NCI-H2196 (cell line): ENCODE results near the gene MRPL24.

ENCODE experiments used
- DNase-seq: peaks from one replicate; lab custom pipeline; 2025; ENCODE audit not compliant: unreplicated experiment; lab: John Stamatoyannopoulos, UW

MRPL24 gene

GRCh38 chr1:156744344-156744743 lies 3.5 kb upstream of the MRPL24 start:
- DNase-seq: no peak

GRCh38 chr1:156743367-156744302 lies 2.7 kb upstream of the MRPL24 start:
- no peak for DNase-seq

GRCh38 chr1:156742801-156743200 lies 1.9 kb upstream of the MRPL24 start:
- DNase-seq: no peak

GRCh38 chr1:156742017-156742416 lies 1.1 kb upstream of the MRPL24 start:
- no peak for DNase-seq

GRCh38 chr1:156741481-156741983 lies 644 bp upstream of the MRPL24 start:
- DNase-seq: no peak

GRCh38 chr1:156740237-156740740 lies 599 bp downstream of the MRPL24 start:
- no peak for DNase-seq

- no peak for DNase-seq
These were observed 2.0 kb downstream of the MRPL24 start for GRCh38 chr1:156738916-156739315.

GRCh38 chr1:156738407-156738806 lies 2.5 kb downstream of the MRPL24 start:
- no peak for DNase-seq

- no peak for DNase-seq
These were observed 6.8 kb downstream of the MRPL24 start for GRCh38 chr1:156733989-156734584.

GRCh38 chr1:156728599-156729462 lies 12.1 kb downstream of the MRPL24 start, which contains the start of gene ISG20L2:
ISG20L2 (minus strand) TSS chr1:156728766; CDS start chr1:156727652, 1,114 bp downstream.
- peak; percentile 97 for DNase-seq

GRCh38 chr1:156727926-156728598 lies 12.8 kb downstream of the MRPL24 start, which contains the start of gene METTL25B:
METTL25B (plus strand) TSS chr1:156728469; CDS start chr1:156729105, 636 bp downstream.
- peak; percentile 88 for DNase-seq

GRCh38 chr1:156727492-156727891 lies 13.4 kb downstream of the MRPL24 start:
- no peak for DNase-seq

GRCh38 chr1:156726549-156727226 lies 14.2 kb downstream of the MRPL24 start:
- peak; percentile 63 for DNase-seq

- peak; percentile 91 for DNase-seq
These were observed 15.1 kb downstream of the MRPL24 start for GRCh38 chr1:156725683-156726280.

GRCh38 chr1:156721535-156721934 lies 19.4 kb downstream of the MRPL24 start:
- no peak for DNase-seq

GRCh38 chr1:156721131-156721530 lies 19.8 kb downstream of the MRPL24 start:
- no peak for DNase-seq

- peak; percentile 36 for DNase-seq
These were observed 23.5 kb downstream of the MRPL24 start for GRCh38 chr1:156717351-156717750.

- DNase-seq: no peak
These were observed 26.1 kb downstream of the MRPL24 start for GRCh38 chr1:156714830-156715229.

- DNase-seq: no peak
These were observed 28.3 kb downstream of the MRPL24 start for GRCh38 chr1:156712626-156713025.
